Measurements from ENCODE around the gene SPIRE2. TPM values are rescaled to one million over a fixed set of nuclear protein-coding genes. Genes with fewer than 3 reads are reported as not detected.

SPIRE2 gene
- total and polyA plus RNA-seq, 2 of the 13 experiments (the other 11 are each of a cell fraction or from before 2014, with no cell fraction given) = 13.3 to 37.5 TPM

GRCh38 chr16:89829630-89830437 is 1.6 kb downstream of the SPIRE2 start (continued):
- TF ChIP-seq ZBTB2 (CRISPR knock-in tag; IDR thresholded peaks at IDR 0.05; ENCODE audit: low read depth) (no peak), ZNF713 (CRISPR knock-in tag; IDR thresholded peaks at IDR 0.05) (0 out of 2 replicates have a peak, but pooled peaks have one; percentile 47), ETV6 (CRISPR knock-in tag; conservative IDR thresholded peaks at IDR 0.05) (no peak), UBTF (CRISPR knock-in tag; IDR thresholded peaks at IDR 0.05) (peak; percentile 57), SPEN (CRISPR knock-in tag; IDR thresholded peaks at IDR 0.05; ENCODE audit: low read depth) (peak; percentile 73; the same call in 1 of the 2 replicates), ZNF780A (CRISPR knock-in tag; IDR thresholded peaks at IDR 0.05) (no peak), ZNF75D (CRISPR knock-in tag; IDR thresholded peaks at IDR 0.05; ENCODE audit: borderline replicate concordance) (no peak), EZH2 (conservative IDR thresholded peaks at IDR 0.05; ENCODE audit: low read depth, low read length) (no peak), KDM2A (CRISPR knock-in tag; IDR thresholded peaks at IDR 0.05; ENCODE audit: borderline replicate concordance, low read depth) (peak; percentile 69), HDAC2 (CRISPR knock-in tag; IDR thresholded peaks at IDR 0.05) (peak; percentile 86), ZNF230 (CRISPR knock-in tag; IDR thresholded peaks at IDR 0.05) (0 out of 2 replicates have a peak, but pooled peaks have one; percentile 1), ZFX (CRISPR knock-in tag; IDR thresholded peaks at IDR 0.05; ENCODE audit: low read depth) (peak; percentile 32; the same call in 1 of the 2 replicates), CSRNP1 (CRISPR knock-in tag; IDR thresholded peaks at IDR 0.05) (peak; percentile 58; the same call in 1 of the 2 replicates), SMAD3 (CRISPR knock-in tag; IDR thresholded peaks at IDR 0.05) (peak; percentile 81), TERF1 (CRISPR knock-in tag; IDR thresholded peaks at IDR 0.05) (no peak), ZNF503 (CRISPR knock-in tag; IDR thresholded peaks at IDR 0.05) (peak; percentile 18)

Data from HepG2 (cell line).